GM18511 (cell line): ENCODE measurements around the gene MRPL53.
"Not testable (repeated sequence)": the region's sequence is repeated elsewhere in the genome, so short reads cannot be mapped to it uniquely, and the experiment has no call there.

Experiments
- ATAC-seq: cut with Tn5 transposase; IDR thresholded peaks from one replicate; pipeline ENCODE4 v1.9.1; 2021; ENCODE audit warnings: mild to moderate bottlenecking, moderate library complexity; ENCODE audit not compliant: unreplicated experiment

The MRPL53 gene

DNA sequence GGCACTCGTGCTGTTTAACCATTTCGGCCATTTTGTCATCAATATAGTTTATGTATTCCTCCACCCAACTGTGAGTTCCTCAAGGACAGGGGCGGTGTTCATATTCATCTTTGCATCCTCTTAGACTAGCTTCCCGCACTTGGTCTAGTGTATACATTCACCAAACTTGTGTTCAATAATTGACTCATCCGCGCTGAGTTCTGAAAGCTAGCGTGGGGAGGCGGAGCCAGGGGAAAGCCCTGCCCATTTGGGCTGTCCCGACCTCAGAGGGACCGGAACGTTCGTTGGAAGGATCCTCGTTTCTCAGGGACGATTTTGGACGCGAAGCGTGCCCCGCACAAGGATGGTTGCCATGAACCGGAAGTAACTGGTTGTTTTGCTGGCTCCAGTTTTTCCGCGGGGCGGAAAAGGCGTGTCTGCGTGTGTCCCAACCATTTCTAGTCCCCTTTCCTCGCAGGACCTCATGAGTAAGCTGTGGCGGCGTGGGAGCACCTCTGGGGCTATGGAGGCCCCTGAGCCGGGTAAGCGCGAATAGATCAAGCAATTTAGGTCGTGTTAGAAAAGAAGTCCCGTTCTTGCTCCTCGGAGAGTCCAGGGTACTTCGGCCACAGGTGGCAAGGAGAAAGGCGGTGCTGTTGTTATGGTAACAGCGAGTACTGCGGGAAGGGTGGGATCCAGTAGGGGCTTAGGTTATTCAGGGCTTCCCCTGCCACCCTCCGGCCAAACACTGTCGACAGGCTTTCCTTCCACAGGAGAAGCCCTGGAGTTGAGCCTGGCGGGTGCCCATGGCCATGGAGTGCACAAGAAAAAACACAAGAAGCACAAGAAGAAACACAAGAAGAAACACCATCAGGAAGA is 17.6 kb downstream of the MRPL53 start, which contains the start of gene INO80B:
INO80B (plus strand) TSS at position 434 of the 858 bp plus-strand sequence; CDS start at position 464, 30 bp downstream.
- peak; percentile 37 for ATAC-seq

- no peak for ATAC-seq
Measured at GRCh38 chr2:74450570-74451190, 21.8 kb downstream of the MRPL53 start.

DNA sequence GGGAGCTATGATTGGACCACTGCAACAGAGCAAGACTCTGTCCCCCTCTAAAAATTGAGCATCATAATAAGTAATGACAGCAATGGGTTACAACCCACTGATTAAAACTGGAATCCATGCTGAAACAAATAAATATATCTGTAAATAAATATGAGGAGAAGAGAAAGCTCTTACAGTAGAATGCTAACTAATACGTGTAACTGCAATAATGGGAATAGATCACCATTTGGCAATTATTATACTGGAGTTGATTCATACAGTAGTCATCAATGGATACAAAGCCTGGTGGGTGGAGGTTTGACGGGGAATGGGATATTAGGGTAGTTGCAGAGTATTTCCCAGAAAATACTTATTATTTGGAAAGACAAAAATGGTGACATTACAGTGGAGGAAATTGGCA is 23.7 kb downstream of the MRPL53 start:
- ATAC-seq: no peak

GRCh38 chr2:74447230-74447999 is 25.1 kb downstream of the MRPL53 start:
- no peak for ATAC-seq

- ATAC-seq: no peak
Measured at GRCh38 chr2:74444498-74445318, 27.8 kb downstream of the MRPL53 start.

GRCh38 chr2:74442483-74443297 is 29.8 kb downstream of the MRPL53 start:
- ATAC-seq: not testable (repeated sequence)

GRCh38 chr2:74441690-74442482 is 30.6 kb downstream of the MRPL53 start, which contains the start of gene RTKN:
Gene RTKN, minus strand, starts transcription at chr2:74441937. Its CDS starts 121 bp downstream, at chr2:74441816.
- peak; percentile 33 for ATAC-seq

DNA sequence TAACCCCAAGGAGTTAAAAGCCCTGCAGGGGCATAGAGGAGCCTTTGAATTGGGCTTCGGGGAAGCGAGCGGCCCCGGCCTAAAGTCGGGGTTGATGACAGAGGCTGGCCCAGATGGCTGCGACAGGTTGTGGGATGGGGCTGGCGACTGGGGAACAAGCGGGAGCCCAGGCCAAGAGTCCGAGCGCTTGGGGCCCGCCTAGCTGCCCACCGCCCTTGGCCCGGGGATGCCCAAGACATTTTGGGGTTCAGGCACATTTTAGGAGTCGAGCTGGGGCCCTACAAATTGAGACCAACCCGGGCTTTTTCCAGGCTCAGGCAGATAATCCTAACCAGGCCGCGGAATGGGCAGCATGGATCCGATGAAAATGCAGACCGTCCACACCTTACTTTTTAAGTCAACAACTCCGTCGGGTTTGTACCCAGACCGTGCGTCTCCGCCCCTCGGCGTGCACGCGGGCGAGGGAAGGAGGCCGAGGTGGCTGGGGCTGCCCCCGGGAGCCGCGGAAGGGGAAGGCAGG is 31.2 kb downstream of the MRPL53 start:
- no peak for ATAC-seq

DNA sequence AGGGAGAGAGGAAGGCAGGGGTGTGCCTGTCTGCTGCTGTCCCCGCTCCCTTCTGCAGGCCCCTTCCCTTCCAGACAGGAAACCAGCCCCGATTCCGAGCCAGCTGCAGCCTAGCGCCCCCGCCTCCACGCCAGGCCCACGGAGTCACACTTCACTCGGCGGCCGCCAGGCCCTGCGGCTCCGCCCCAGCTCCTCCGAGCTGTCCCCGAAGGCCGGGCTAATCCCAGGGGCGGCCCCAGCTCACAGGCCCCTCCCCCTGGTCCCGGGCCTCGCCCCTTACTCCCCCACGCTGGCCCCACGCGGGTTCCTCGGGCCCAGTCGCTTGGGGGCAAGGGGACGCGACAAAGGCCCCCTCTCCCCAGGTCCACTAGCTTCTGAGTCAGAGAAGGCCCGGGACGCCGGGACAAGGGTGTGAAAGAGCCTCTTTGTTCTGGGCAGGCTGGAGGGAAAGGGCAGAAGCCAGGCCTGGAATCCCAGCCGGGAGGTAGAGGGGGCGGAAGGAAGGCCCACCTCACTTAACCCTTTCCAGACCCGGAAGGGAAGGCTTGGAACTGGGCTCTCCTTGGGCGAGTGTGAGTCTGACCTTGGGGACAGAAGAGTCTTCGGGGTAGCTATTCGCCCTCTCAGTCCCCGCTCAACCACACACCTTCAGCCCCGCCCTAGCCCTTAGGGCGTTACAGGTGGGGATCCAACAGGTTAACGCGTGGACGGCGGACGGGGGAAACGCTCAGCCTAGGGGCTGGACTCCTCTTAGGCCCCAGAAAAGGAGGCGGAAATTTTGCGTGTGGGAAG is 31.9 kb downstream of the MRPL53 start:
- ATAC-seq: peak; percentile 88

DNA sequence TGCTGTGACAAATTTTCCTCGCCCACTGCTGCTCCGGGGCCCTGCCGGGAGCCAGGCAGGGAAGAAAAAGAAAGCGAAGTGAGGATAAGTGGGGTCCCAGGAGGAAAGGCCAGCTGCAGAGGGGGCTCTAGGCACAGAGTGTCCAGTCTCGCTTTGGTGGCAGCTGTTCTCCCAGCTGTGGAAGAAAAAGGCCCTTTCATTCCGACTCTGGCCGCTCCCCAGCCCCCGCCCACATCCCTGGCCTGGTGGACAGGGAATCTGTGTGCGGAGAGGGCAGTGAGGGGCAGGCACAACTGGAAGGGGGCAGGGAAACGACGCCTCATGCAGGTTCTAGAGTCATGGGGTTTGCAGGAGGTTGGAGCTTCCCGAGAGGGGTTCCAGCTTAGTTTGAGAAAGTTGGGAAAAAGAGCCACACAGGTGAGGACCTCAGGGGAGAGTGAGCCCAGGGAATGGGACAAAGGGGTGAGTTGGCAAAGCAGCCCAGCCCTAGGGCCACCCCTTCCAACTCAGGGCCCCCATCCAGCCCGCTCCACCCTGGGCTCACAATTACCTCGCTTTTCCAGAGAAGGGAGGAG is 32.6 kb downstream of the MRPL53 start:
- peak; percentile 1 for ATAC-seq

DNA sequence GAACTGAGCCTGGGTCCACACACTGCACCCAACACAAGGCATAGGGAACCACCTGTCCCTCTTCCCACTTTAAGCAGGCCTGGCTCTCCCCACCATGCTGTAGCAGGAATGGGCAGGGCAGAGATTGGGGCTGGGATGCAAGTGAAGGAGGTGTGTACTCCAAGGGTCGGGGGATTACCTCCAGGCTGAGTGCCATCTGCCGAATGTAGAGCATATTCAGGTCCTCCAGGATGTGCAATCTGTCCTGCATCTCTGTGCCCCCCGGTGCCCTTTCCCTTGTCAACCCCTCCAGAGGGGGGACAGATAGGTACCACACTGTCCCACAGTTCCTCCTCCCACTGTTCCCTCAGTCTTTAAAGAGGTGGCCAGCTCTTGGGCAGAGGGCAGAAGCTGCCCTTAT is 33.1 kb downstream of the MRPL53 start:
- ATAC-seq: no peak

- no peak for ATAC-seq
Measured at GRCh38 chr2:74438248-74438647, 34.2 kb downstream of the MRPL53 start.

- ATAC-seq: no peak
Measured at GRCh38 chr2:74436848-74437695, 35.4 kb downstream of the MRPL53 start.

DNA sequence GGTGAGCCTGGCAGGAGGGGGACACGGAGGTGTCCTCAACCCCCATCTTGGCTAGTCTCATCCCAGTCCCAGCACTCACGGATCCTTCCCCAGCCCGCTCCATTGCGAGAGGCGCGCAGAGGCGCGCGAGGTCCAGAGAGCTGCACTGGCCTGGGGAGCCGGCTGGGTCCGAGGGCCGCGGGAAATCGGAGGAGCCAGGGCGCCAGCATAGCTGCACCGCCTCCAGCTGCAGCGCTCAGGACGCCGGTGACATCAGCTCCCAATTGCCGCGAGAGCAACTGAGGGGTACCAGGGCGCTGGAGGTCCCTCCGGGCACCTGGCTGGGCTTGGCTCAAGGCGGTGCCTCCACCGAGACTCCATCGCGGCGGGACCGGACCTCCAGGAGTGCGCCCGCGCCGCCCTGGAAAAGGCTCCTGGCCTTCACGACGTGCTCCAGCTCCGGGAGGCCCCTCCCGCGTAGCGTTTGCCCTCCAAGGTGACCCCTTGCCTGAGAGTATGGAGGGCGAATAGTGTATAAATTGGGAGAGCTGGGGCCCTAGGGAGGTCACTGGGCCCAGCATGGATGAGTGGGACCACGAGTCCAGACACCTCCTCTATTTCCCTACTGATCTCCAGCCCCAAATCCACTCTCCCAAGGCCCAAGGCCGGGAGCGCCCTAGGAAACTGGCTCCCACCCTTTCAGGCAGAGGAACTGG is 36.2 kb downstream of the MRPL53 start:
- no peak for ATAC-seq

- ATAC-seq: no peak
Measured at GRCh38 chr2:74430502-74430901, 42.0 kb downstream of the MRPL53 start.
